ENCODE measurements around the gene EFCAB8.

DNA sequence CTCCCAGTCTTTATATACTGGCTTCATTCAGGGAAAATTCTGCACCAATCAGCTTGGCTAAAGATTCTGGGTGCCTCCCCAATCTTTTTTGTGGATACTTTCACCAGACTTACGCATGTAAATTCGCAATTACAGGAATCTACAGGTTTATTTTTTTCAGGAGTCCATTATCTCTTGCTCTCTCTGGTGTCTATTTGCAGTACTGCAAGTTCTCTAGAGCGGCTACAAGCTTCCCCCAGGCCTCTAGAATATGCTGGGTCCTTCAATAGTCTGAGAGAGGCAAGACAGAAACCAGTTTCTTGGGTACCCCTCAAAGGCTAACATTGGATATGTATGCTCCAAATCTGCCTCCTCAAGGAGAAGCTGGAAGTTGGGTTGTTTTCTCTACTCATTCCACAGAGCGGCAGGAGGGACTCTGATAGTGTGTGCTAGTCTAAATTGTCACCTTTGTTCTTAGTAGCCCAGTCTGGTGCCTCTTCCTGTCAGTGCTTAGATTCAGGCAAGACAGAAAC lies 87.0 kb downstream of the EFCAB8 start:
- TF ChIP-seq, protein P1, sequence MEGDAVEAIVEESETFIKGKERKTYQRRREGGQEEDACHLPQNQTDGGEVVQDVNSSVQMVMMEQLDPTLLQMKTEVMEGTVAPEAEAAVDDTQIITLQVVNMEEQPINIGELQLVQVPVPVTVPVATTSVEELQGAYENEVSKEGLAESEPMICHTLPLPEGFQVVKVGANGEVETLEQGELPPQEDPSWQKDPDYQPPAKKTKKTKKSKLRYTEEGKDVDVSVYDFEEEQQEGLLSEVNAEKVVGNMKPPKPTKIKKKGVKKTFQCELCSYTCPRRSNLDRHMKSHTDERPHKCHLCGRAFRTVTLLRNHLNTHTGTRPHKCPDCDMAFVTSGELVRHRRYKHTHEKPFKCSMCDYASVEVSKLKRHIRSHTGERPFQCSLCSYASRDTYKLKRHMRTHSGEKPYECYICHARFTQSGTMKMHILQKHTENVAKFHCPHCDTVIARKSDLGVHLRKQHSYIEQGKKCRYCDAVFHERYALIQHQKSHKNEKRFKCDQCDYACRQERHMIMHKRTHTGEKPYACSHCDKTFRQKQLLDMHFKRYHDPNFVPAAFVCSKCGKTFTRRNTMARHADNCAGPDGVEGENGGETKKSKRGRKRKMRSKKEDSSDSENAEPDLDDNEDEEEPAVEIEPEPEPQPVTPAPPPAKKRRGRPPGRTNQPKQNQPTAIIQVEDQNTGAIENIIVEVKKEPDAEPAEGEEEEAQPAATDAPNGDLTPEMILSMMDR (IDR thresholded peaks at IDR 0.05 in 4 of 5, conservative IDR thresholded peaks at IDR 0.05 in 1 of 5) = peak in 1 of 5 experiments; percentile 35
- TF ChIP-seq POLR2A (IDR thresholded peaks at IDR 0.05) = no peak

Measured in gastrocnemius medialis (tissue), 4 donors.